HEK293 (cell line): Measurements from ENCODE around the gene C19orf12.

Source experiments
- CTCF ChIA-PET: fragments of 350-600 bp; formaldehyde crosslinking; extraction: SDS; loops from one replicate; lab custom pipeline; 2021; ENCODE audit warnings: antibody characterized with exemption; lab: Yijun Ruan, JAX
- POLR2A ChIA-PET: fragments of 300-600 bp; formaldehyde crosslinking; extraction: SDS; loops from one replicate; lab custom pipeline; 2020; ENCODE audit warnings: antibody characterized with exemption, inconsistent platforms; lab: Yijun Ruan, JAX
- H3K27ac ChIP-seq: fragments of 200-500 bp; sonication (Bioruptor generic); 2 replicates; pipeline ENCODE4 v1.5.1; 2014; ENCODE audit warnings: low read depth, low read length, control low read depth, inconsistent platforms; ENCODE audit errors: extremely low read depth
- H3K36me3 ChIP-seq, 2 experiments: fragments of 200-500 bp in 1 of 2; sonication (Bioruptor generic) in 1 of 2; 1 replicate in 1 of 2; 2 replicates in 1 of 2; pipeline ENCODE4 v1.5.1; 2014 to 2017; ENCODE audit warnings: inconsistent platforms in 2 of 2, low read length in 2 of 2; ENCODE audit not compliant: control insufficient read depth in 2 of 2, insufficient read depth in 1 of 2
- H3K4me1 ChIP-seq: fragments of 200-500 bp; sonication (Bioruptor generic); 2 replicates; pipeline ENCODE4 v1.5.1; 2014; ENCODE audit warnings: mild to moderate bottlenecking, low read length, inconsistent platforms; ENCODE audit not compliant: control insufficient read depth, insufficient read depth
- H3K4me3 ChIP-seq: 2 replicates; pipeline ENCODE4 v1.5.1; 2011; ENCODE audit warnings: low read depth, mild to moderate bottlenecking, control low read depth, low read length, moderate library complexity
- H3K9me3 ChIP-seq: fragments of 200-500 bp; sonication (Bioruptor generic); 2 replicates; pipeline ENCODE4 v1.5.1; 2014; ENCODE audit warnings: low read depth, low read length, inconsistent platforms; ENCODE audit not compliant: control insufficient read depth, insufficient read depth
- EGR2 ChIP-seq: fragments of 450-650 bp; formaldehyde crosslinking; IDR thresholded peaks from 2 replicates; pipeline ENCODE4 v1.5.1; 2016; ENCODE audit warnings: low read depth, missing biosample characterization, missing genetic modification characterization
- REPIN1 ChIP-seq: fragments of 450-650 bp; formaldehyde crosslinking; IDR thresholded peaks from 2 replicates; pipeline ENCODE4 v1.5.1; 2017; ENCODE audit warnings: missing biosample characterization, missing genetic modification characterization, low read depth
- YY1 ChIP-seq: fragments of 450-650 bp; formaldehyde crosslinking; IDR thresholded peaks from 2 replicates; pipeline ENCODE4 v1.5.1; 2018; ENCODE audit warnings: missing biosample characterization, missing genetic modification characterization
- ZBTB10 ChIP-seq: fragments of 450-650 bp; formaldehyde crosslinking; IDR thresholded peaks from 2 replicates; pipeline ENCODE4 v1.5.1; 2016; ENCODE audit warnings: missing biosample characterization, missing genetic modification characterization
- ZIC2 ChIP-seq: fragments of 450-650 bp; formaldehyde crosslinking; IDR thresholded peaks from 2 replicates; pipeline ENCODE4 v1.5.1; 2016; ENCODE audit warnings: missing biosample characterization, missing genetic modification characterization
- ZNF148 ChIP-seq: fragments of 450-650 bp; formaldehyde crosslinking; IDR thresholded peaks from 2 replicates; pipeline ENCODE4 v1.5.0; 2017; ENCODE audit warnings: missing biosample characterization, missing genetic modification characterization, borderline replicate concordance
- ZNF423 ChIP-seq: fragments of 450-650 bp; formaldehyde crosslinking; IDR thresholded peaks from 2 replicates; pipeline ENCODE4 v1.5.1; 2016; ENCODE audit warnings: missing biosample characterization, missing genetic modification characterization
- ZNF571 ChIP-seq: fragments of 450-650 bp; formaldehyde crosslinking; IDR thresholded peaks from 2 replicates; pipeline ENCODE4 v1.5.0; 2017; ENCODE audit warnings: missing biosample characterization, missing genetic modification characterization
- ZNF621 ChIP-seq: fragments of 450-650 bp; formaldehyde crosslinking; IDR thresholded peaks from 2 replicates; pipeline ENCODE4 v1.5.1; 2017; ENCODE audit warnings: missing biosample characterization, missing genetic modification characterization
- ZNF776 ChIP-seq: fragments of 450-650 bp; formaldehyde crosslinking; IDR thresholded peaks from 2 replicates; pipeline ENCODE4 v1.5.0; 2017; ENCODE audit warnings: missing biosample characterization, missing genetic modification characterization, borderline replicate concordance
- ZNF785 ChIP-seq: fragments of 450-650 bp; formaldehyde crosslinking; IDR thresholded peaks from 2 replicates; pipeline ENCODE4 v1.5.1; 2016; ENCODE audit warnings: missing biosample characterization, missing genetic modification characterization
- ZNF792 ChIP-seq: fragments of 450-650 bp; formaldehyde crosslinking; IDR thresholded peaks from 2 replicates; pipeline ENCODE4 v1.5.1; 2016; ENCODE audit warnings: missing biosample characterization, missing genetic modification characterization
- TF ChIP-seq, protein P1 (sequence below): fragments of 450-650 bp; formaldehyde crosslinking; conservative IDR thresholded peaks from 2 replicates; pipeline ENCODE4 v1.5.1; 2016; ENCODE audit warnings: low read depth, missing biosample characterization, missing genetic modification characterization
- TF ChIP-seq, protein P2 (sequence below): fragments of 450-650 bp; formaldehyde crosslinking; IDR thresholded peaks from 2 replicates; pipeline ENCODE4 v1.5.1; 2016; ENCODE audit warnings: missing biosample characterization, missing genetic modification characterization, borderline replicate concordance

The C19orf12 gene

GRCh38 chr19:29699861-29700260 is 15.2 kb downstream of the C19orf12 start (continued):
- TF ChIP-seq REPIN1 (tag by site-specific recombination), result no peak
- no peak for TF ChIP-seq ZNF792 (tag by site-specific recombination)
- TF ChIP-seq, protein P1, sequence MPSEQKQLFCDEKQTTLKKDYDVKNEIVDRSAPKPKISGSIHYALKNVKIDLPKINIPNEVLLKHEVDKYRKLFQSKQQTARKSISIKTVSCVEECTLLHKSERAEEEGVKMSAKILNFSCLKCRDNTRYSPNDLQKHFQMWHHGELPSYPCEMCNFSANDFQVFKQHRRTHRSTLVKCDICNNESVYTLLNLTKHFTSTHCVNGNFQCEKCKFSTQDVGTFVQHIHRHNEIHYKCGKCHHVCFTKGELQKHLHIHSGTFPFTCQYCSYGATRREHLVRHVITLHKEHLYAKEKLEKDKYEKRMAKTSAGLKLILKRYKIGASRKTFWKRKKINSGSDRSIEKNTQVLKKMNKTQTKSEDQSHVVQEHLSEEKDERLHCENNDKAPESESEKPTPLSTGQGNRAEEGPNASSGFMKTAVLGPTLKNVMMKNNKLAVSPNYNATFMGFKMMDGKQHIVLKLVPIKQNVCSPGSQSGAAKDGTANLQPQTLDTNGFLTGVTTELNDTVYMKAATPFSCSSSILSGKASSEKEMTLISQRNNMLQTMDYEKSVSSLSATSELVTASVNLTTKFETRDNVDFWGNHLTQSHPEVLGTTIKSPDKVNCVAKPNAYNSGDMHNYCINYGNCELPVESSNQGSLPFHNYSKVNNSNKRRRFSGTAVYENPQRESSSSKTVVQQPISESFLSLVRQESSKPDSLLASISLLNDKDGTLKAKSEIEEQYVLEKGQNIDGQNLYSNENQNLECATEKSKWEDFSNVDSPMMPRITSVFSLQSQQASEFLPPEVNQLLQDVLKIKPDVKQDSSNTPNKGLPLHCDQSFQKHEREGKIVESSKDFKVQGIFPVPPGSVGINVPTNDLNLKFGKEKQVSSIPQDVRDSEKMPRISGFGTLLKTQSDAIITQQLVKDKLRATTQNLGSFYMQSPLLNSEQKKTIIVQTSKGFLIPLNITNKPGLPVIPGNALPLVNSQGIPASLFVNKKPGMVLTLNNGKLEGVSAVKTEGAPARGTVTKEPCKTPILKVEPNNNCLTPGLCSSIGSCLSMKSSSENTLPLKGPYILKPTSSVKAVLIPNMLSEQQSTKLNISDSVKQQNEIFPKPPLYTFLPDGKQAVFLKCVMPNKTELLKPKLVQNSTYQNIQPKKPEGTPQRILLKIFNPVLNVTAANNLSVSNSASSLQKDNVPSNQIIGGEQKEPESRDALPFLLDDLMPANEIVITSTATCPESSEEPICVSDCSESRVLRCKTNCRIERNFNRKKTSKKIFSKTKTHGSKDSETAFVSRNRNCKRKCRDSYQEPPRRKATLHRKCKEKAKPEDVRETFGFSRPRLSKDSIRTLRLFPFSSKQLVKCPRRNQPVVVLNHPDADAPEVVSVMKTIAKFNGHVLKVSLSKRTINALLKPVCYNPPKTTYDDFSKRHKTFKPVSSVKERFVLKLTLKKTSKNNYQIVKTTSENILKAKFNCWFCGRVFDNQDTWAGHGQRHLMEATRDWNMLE (tag by site-specific recombination), result no peak
- TF ChIP-seq ZNF785 (tag by site-specific recombination), result no peak

DNA sequence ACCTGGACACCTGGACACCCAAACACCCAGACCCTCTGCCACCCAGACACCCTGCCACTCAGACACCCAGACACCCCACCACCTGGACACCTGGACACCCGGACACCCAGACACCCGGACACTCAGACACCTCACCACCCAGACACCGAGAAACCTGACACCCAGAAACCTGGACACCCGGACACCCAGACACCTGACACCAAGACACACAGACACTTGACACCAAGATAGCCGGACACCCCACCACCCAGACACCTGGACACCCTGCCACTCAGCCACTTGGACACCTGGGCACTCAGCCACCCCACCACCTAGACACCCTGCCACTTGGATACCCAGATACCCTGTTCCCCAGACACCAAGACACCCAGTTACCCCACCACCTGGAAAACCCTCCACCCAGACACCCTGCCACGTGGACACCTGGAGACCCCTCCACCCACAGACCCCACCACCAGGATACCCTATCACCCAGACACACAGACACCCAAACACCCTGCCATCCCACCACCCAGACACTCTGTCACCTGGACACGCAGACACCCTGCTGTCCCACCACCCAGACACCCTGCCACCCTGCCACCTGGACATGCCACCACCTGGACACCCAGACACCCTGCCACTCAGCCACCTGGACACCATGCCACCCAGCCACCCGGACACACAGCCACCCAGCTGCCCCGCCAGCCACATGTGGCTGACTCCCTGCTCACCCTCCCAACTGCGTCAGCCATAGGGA is 17.4 kb downstream of the C19orf12 start:
- POLR2A ChIA-PET, result no interaction called here
- CTCF ChIA-PET, result interaction anchor here (1.1 to 3.1 kb wide), 3 partner anchors 19 to 87 kb away, joined by 3 to 15 read pairs (median 10); no protein-coding TSS in a partner anchor
- TF ChIP-seq ZNF423 (tag by site-specific recombination), result peak; percentile 22; the same call in 1 of the 2 replicates
- peak; percentile 74; the same call in 1 of the 2 replicates for TF ChIP-seq ZNF776 (tag by site-specific recombination)
- peak; percentile 63; the same call in 1 of the 2 replicates for TF ChIP-seq ZNF621 (tag by site-specific recombination)
- TF ChIP-seq YY1, result no peak
- 0 out of 2 replicates have a peak, but pooled peaks have one; percentile 35 for TF ChIP-seq ZNF571 (tag by site-specific recombination)
- 0 out of 2 replicates have a peak, but pooled peaks have one; percentile 13 for TF ChIP-seq ZNF148 (tag by site-specific recombination)
- TF ChIP-seq, protein P2, sequence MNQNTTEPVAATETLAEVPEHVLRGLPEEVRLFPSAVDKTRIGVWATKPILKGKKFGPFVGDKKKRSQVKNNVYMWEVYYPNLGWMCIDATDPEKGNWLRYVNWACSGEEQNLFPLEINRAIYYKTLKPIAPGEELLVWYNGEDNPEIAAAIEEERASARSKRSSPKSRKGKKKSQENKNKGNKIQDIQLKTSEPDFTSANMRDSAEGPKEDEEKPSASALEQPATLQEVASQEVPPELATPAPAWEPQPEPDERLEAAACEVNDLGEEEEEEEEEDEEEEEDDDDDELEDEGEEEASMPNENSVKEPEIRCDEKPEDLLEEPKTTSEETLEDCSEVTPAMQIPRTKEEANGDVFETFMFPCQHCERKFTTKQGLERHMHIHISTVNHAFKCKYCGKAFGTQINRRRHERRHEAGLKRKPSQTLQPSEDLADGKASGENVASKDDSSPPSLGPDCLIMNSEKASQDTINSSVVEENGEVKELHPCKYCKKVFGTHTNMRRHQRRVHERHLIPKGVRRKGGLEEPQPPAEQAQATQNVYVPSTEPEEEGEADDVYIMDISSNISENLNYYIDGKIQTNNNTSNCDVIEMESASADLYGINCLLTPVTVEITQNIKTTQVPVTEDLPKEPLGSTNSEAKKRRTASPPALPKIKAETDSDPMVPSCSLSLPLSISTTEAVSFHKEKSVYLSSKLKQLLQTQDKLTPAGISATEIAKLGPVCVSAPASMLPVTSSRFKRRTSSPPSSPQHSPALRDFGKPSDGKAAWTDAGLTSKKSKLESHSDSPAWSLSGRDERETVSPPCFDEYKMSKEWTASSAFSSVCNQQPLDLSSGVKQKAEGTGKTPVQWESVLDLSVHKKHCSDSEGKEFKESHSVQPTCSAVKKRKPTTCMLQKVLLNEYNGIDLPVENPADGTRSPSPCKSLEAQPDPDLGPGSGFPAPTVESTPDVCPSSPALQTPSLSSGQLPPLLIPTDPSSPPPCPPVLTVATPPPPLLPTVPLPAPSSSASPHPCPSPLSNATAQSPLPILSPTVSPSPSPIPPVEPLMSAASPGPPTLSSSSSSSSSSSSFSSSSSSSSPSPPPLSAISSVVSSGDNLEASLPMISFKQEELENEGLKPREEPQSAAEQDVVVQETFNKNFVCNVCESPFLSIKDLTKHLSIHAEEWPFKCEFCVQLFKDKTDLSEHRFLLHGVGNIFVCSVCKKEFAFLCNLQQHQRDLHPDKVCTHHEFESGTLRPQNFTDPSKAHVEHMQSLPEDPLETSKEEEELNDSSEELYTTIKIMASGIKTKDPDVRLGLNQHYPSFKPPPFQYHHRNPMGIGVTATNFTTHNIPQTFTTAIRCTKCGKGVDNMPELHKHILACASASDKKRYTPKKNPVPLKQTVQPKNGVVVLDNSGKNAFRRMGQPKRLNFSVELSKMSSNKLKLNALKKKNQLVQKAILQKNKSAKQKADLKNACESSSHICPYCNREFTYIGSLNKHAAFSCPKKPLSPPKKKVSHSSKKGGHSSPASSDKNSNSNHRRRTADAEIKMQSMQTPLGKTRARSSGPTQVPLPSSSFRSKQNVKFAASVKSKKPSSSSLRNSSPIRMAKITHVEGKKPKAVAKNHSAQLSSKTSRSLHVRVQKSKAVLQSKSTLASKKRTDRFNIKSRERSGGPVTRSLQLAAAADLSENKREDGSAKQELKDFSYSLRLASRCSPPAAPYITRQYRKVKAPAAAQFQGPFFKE (tag by site-specific recombination), result peak; percentile 71; the same call in 1 of the 2 replicates
- TF ChIP-seq ZIC2 (tag by site-specific recombination), result 0 out of 2 replicates have a peak, but pooled peaks have one; percentile 33
- TF ChIP-seq ZNF785 (tag by site-specific recombination), result no peak
- no peak for TF ChIP-seq EGR2 (tag by site-specific recombination)
- TF ChIP-seq ZBTB10 (tag by site-specific recombination), result peak; percentile 77

More for the DNA sequence above, 17.4 kb downstream of the C19orf12 start:
- no peak overlapping the region for H3K4me3 ChIP-seq
- H3K4me1 ChIP-seq, result no peaks in the 10 kb centered on the region
- H3K36me3 ChIP-seq, result peaks cover 6 to 8% of the 10 kb centered on the region in 2 experiments; a peak in 2 of 3 replicates
- no peaks in the 10 kb centered on the region for H3K9me3 ChIP-seq
- H3K27ac ChIP-seq, result no peak overlapping the region
